HS-27A (cell line): ENCODE results near the gene RAD9A.

ENCODE experiments used
- DNase-seq: peaks from one replicate; pipeline ENCODE4 v3.0.0-alpha.2; 2012; ENCODE audit warnings: low read depth, missing footprints

RAD9A gene

DNA sequence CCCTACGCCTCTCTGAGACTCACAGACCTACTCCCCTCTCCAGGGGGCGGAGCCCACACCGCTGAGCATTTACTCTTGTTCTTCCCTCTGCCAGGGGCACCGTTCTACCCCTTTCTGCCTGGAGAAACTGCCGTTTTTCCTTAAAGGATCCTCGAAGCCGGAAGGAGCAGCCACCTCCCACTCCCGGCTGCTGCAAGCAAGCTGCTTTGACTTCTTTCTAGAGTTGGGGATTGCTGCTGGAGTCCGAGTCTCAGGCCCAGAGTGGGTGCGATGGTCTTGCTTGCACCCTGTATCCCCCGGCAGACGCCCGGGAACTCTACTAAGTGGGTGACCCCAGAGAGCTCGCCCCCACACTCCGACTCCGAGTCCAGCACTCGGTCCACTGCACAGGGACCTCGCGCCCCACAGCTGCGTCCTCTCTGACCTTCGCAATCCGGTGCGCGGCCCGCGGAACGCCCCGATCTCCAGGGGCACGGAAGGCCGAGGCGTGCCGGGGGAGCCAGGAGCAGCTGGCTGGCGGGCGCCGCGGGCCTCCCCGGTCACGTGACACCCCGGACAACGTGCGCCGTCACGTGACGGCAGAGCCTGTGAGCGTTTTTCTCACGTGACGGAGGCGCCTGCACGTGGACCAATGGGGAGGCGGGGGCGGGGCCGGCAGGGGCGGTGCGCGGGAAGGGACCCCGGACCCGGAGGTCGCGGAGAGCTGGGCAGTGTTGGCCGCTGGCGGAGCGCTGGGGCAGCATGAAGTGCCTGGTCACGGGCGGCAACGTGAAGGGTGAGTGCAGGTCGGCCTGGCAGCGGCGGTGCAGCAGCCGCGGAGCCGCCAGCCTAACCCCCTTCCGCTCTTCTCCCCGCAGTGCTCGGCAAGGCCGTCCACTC, at the start of gene RAD9A:
Gene RAD9A (plus strand): TSS at position 683 of the 879 bp plus-strand sequence. CDS start 59 bp downstream, at position 742.
- DNase-seq: peak; percentile 89

DNA sequence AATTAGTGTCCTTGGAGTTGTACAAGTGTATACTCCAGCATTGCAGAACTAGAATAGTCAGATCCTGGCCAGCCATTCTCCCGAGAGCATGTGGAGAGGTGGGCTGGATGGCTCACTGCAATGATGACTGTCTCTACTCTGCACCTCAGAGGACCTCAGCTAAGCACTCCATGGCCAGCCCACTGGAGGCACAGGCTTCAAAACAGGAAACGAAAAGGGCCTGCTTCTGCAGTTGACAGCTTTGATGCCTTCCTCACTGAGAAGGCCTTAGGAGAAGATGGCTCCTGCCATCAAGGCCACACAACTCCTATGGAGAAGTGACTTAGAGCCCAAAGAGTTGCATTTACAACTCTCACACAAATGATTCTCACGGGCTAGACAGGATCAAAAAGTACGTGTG, 47.5 kb upstream of the RAD9A start:
- DNase-seq: no peak

DNA sequence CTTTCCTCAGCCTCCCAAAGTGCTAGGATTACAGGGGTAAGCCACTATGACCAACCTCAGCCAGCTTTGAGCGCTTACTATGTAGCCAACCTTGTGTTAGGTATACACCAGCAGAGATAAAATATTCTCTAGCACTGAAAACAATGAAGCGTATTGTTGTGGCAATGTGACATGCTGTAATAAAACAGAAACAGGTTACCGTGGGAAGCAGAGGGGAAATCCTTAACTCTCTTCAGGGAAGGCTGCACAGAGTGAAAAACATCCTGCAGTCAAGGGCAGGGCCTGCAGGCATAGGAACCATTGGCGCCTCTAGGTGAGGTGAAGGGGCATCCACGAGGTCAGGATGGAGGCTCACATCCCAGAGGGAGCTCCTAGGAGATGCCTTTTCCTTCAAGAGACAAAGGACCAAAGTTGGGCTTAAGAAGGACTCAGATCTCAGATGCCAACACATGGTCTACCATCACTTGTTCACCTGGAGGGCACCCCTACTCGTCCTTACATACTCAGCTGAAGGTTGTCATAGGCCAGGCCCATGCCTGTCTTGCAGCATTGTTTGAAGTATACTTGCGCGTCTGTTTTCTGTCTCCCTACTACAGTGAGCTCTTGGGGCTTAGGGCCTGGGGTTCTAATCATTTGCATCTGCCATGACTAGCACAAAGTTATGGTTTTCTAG, 46.4 kb upstream of the RAD9A start:
- no peak for DNase-seq

DNA sequence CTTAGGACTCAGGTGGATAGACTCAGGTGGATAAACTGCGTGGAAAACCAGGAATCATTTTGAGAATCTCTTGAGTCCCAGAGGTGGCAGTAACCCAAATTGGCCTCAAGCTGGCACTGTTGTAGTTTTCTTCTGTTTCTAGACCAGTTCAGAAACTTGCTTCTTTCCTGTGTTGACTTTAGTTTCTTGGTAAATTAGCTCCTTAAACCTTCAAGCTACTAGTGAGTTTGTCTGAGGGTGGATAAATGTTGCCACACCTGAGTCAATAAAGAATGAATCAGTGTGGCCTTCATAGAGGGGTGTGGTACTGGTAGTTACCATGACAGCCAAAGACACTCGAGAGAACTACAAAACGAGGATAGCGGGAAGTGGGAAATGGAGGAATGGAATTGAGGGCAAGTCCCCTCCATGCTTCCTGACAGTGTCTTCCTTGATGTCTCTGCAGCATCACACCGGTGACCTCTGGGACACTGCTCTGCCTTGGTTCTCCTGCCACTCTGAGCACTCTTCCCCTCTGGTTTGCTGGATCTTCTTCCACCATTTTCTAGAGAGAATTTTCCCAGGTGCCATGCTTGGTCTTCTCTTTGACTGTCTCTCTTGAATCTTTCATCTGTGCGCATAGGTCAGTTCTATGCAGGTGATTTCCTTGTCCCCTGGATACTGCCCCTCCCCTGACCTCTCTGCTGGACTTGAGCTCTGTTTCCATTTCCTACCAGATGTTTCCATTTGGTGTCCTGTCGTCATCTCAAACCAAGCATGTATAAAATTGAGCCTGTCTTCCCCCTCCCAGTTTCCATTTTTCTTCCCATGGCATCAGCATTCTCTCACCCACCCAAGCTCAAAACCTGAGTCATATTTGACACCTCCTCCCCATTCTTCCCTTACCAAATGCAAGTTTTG, 45.6 kb upstream of the RAD9A start:
- DNase-seq: no peak

DNA sequence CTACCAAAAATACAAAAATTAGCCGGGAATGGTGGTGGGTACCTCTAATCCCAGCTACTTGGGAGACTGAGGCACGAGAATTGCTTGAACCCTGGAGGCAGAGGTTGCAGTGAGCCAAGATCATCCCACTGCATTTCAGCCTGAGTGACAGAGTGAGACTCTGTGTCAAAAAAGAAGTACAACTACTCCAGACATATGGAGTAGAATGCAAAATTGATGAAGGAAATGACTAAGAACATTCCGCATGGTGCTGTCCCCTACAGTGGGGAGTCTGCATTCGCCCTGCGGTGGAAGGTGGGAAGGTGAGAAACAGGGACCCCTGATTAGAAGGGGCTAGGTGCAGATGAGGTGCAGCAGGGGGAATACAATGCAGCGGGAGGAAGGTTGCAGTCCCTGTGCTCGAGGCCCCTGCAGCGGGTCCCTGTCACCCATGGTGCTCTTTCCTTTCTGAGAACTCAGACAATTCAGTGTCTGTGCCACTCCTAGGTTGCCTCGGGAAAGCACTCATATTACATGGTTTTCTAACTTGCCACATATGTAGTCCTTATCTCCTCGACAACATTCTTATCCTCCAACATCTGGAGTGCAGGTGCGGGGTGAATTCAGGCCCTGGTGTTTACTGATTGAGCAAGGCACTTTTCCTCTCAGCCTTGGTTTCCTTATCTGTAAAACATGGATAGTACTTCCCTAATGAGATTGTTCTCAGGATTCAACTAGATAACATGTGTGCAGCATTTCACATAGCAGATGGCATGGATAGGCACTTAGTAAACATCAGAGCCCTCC, 43.6 kb upstream of the RAD9A start:
- no peak for DNase-seq

DNA sequence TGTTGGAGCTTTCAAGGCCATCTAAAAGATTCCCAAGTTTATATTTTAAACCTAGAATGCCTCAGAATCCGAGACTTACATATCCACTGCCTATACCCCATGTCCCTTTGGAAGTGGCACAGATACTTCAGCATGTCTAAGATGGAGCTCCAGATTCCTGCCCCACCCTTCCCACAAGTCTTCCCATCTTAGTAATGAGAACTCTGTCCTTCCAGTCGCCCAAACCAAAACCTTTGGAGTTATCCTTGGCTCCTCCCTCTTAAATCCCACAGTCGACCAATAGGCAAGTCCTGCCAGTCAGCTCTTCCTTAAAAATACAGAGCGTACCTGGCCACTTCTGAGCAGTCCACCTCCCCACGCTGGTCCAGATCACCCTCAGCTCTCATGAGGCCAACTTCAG, 42.8 kb upstream of the RAD9A start:
- no peak for DNase-seq

DNA sequence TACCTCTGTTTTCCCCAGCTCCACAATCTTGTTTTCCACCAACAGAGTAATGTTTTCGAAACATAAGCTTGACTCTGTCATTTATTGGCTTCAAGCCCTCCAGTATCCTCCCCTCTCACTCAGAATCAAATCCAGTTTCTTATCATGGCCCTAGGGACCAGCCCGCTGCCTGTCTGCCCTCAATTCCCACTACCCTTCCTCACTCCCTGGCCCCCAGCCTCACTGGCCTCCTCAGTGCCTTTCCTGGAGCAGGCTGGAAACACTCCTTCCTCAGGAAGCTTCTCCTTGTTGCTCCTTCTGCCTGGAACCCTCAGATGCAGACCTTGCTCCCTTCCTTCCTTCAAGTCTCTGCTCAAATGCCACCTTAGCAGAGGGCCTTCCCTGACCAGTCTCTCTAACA, 42.3 kb upstream of the RAD9A start:
- DNase-seq: no peak

DNA sequence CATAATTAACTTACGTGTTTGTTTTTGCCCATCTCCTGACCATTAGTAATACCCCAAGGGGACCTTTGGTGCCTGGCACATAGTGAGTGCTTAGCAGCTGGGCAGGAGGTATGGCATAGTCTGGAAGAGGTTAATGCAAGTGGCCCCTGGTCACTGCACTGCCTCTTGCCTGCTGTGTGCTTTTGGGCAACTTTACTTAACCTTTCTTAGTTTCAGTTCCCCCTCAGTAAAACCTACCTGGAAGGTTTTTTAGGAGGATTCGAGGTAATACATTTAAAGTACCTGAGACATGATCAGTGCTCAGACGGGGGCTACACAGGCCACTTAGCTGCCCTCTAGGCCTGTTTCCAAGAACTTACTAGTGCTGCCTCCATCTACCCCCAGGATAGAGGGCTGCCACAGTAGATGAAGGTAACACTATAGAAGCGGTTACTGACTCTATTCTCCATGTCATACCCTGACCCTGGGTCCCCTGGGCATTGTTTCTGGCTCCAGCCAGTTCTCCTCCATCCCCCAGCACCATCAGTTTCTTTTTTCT, 41.8 kb upstream of the RAD9A start:
- DNase-seq: no peak

DNA sequence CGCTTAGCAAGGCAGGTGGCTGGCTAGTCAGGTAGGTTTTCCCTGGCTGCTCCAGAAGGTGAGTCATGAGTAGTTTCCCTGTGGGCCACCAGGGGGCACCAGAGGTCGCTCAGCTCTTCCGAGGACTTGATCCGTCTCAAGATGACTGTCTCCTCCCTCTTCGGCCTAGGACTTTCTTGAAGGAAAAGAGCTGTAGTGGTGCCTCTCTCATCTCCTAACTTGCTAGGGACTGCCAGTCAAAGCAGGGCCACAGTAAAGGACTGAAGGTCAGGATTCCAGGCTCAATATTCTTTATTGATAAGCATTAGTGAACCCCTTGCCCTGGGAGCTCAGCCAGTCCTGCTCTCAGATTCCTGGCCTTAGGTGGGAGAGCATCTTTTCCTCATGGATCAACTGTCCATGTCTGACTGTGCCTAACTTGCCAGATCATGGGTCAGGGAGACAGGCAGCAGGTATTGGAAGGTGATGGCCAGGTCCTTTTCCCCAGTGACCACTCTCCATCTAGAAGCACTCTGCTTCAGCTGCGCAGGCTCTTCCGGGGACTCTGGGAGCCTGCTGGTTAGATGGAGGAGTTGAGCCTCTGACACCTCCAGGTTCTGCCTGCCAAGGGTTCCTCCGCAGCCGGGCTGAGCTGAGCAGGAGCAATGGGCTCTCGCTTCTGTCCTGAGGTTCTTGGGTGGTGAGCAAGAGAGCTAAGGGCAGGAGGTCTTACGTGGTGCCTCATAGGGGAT, 40.3 kb upstream of the RAD9A start:
- DNase-seq: no peak

DNA sequence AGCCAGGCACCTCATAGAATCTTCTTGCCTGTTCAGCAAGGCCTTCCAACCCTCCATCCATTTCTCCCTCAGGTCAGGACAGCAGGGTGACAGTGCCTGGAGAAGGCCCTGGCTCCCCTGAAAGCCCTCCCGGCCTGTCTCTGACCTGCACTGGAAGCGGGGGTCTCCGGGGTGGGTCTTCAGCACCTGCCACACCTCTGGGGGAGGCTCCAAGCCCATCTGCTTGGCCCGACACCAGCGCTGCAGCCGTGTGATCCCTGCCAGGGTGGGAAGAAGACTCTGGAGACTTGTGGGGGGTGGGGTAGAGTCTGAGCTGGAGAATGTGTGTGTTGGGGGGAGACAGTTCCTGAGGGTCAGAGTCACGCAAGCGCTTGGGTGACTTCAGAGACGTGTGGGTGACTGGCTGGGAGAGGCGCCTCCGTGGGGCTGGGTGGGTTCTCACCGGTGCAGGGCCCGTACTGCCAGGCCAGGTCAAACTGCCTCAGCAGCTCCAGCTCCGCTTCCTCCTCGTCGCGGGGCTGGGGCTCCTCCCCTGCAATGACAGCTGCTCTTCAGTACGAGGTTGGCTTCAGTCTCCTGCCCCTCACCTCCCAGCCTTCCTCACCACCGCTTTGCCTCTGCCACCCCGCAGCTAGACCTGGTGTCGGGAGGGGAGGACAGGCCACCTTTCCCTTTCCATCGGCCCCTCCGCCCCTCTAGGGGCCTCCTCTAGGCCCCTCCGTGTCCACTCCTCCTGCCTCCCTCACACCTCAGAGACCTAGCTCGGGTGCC, 39.1 kb upstream of the RAD9A start:
- DNase-seq: no peak

DNA sequence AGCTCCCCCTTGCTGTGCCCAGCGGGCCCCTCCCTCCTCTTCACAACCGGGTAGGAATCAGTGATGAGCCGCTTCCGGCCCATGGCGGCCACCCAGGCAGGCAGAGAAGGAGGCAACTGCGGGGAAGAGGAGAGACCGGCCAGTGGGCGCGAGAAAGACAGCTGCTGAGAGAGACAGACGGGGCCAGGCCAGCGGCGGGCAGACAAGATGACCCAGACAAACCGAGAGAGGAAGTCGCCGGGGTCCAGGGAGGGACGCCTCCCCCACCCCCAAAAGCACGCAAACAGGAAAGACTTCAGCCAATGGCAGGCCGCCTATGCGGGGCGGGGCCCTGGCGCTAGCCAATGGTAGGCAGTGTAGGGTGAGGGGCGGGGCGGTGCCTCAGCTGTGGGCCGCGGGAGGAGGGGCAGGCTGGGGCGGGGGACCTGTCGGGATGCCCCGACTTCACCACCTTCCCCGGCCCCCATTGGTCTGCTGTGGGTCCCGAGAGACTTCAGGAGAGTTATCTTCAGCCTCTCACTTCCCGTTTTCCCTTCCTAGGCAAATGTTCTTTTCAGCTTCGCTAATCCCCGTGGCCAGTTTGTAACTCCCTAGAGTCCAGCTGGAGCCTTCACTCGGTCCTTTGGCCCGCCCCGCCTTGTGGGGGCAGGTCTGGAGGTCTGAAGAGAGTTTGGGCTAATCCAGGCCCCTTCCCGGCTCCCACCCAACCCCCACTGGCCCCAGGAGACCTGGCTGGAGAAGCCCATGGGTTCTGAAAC, 38.3 kb upstream of the RAD9A start, which contains the start of gene POLD4:
Gene POLD4 (minus strand): TSS at position 230 of the 758 bp plus-strand sequence. CDS start 147 bp downstream, at position 83.
- peak; percentile 94 for DNase-seq

DNA sequence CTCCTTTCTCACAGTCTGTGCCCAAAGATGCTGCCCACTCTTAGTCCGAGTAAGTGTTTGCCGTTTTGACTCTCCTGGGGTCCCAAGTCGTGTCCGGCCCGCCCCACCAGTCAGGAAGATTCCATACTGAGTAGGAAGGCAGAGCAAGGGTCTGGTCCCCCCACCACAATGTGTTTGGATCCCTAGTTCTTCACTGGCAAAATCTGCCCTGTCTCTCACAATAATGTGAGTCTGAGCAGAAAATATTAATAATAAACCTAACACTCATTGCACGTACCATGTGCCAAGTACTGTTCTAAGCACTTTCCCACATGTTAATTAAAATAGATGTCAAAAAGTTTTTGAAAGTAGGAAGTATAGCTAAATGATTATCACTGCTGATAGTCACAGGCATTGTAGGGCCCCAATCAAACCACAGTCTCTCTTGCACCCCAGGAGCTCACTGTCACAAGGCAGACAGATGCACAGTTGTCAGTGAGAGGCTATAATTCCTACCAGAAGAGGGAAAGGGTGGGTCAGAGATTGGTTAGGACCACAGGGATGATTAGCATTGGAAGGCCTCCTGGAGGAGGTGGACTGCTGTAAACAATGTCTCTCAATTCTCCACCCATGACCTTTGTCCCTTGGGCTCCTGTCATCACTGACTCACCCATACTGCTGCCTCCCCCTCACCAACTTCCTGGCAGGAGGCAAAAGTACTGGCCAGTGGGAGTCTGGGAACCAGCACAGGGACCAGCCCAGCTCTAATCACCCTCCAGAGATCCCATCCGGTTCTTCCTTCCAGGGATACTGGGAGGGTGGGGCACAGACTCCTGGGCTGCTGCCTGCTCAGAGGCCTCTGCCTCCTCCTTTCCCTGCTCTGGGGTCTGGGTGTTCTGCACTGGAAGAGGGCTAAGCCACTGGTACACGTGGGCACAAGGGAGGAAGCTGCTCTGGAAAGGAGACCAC, 37.4 kb upstream of the RAD9A start:
- peak; percentile 88 for DNase-seq

DNA sequence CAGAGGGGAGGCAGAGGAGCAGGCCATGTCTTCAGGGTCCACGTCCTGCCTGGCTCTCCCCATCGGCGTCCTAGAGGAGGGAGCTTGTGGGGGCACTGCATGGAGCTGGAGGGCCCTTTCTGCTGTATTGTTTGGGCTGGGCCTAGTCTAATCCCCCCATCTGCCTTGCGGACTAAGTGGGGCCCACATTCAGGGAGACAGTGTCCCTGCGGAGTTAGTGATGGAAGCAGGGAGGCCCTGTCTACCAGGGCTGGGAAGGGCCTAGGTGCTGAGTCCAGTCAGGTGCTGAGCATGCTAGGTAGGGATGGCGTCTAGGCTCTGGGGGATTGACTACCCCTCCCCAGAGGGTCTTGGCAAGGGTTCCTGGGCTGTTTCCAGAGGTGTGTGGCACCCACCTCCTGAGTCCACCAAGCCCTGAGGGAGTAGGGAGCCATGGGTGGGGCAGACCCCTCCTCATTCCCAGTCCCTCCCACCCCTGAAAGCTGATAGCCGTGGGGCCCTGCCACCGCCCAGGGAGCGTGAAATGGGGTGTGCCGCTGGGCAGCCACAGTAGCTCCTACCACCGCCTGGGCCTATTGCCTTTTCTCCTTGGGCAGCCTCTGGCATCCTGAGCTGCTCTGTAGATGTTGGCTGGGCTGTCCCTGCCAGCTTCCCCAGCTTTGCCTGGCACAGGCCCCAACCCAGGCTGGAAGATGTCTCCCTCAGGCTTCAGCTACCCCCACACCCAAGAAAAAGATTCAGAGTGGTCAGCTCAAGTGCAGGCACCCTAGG, 36.6 kb upstream of the RAD9A start:
- DNase-seq: no peak

DNA sequence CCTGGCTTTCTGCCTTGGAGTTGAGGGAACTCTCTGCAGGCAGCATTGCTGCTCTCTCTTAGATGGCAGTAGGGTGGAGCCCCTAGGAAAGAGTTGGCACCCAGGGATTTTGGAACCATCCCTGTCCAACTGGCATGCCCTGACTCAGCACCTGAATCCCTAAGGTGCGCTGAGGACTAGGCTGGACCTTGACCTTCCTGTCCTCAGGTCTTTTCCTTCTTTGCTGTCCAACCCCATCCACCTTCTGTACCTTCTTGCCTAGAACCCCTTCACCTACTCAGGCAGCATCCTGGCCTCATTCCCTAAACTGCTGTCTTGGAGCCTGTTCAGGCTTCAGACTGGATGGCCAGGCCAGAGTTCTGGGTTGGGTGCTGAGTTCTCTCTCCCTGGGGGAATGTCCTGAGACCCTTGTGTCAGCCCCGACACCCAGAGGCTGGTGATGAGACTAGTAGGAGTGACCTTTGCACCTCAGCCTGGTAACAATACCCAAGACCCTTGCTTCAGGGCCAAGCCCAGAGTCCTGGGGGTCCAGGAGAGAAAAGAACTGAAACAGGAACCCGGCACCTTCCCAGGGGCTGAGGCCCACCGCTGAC, 35.9 kb upstream of the RAD9A start:
- DNase-seq: no peak

DNA sequence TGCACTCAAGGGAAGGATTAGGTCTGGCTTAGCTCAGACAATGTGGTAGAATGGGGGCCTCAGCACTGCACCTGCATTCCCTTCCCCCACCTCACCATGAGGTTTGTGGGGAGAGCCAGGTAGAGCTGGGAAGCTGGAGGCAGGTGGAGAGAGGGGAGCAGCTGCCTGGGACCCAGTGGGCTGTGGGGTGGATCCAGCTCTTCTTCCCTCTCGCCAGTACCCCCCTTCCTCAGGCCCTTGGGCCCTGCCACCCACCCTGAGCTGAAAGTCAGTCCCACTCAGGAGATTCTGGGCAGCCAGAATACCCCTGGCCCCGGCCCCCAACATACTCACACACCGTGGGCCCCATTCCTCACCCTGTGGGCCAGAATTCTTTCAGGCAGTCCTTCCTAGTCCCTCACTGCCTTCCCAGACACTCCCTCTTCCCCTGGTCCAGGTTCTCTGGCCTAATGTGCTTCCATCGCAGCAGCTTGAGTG, 35.4 kb upstream of the RAD9A start:
- no peak for DNase-seq

DNA sequence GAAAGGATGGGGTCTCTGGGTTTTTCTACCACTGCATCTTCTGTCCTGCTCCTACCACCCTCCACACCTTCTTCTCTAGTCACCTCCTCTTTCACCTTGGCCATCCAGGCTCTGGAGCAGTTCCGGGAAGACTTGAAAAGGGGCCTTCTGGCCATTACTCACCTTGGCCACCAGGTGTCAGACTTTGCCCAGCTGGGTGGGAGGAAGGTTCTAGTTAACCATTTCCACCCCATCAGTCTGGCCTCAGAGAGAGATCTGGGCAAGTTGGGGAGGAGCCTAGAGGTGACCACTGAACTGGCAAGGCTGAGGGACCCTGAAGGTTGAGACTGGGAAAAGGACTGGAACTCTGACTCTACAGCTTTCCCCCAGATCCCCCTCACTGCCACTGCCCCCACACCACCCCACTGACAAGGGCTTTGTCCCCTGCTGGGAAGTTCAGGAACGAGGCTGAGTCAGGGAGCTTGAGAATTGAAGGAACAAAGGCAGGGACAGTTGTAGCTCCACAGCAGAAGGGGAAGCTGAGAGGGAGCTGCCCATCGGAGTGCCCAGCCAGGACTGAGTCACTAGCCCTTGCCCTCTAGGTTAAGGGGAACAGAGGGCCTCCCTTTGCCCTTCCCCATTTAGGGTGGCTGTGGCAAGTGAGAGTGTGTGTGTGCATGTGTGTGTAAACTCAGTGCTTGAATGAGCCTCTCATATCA, 34.8 kb upstream of the RAD9A start:
- no peak for DNase-seq
